Measurements from ENCODE around the gene LRRC8B.

Gene LRRC8B

DNA sequence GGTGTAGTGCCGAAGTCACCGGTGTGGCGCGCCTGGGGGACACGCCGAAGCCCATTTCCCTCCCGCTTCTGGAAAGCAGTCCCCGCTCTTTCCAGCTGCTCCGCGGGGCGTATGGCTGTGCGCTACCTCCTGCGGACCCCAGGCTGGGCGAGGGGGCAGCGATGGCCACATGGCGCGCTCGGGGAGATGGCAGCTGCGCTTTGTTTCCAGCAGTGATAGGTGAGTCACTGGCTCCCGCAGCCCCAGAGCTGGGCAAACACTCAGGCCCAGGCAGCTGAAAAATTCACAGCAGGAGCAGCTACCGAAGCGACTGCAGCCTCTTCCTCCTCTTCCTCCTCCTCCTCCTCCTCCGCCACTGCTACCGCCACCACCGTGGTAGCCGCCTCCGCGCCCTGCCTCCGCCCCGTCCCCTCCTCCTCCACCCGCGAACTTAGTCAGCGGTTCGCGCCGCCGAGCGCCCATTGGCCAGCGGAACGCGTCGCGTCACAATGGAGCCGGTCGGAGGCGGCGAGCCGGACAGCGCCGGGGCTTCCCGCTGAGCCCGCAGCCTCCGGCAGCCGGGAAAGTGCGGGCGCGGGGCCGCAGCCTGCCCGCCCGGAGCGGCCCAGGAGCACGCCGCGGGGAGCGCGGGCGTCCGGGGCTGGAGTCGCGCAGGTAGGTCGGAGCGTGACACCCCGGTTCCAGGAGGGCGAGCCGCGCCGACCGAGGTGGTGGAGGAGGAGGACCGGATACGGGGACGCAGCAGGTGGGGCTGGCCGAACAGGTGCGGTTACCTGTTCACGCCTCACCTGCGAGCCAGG is at the start of gene LRRC8B:
LRRC8B (plus strand) TSS at position 461 of the 800 bp plus-strand sequence. CDS start 57,822 bp downstream, outside the sequence.
- no CpG with 5 or more reads among the region's 85 CpGs for WGBS (ENCODE audit: insufficient coverage, insufficient read length)
- Histone ChIP-seq H3K27me3 (ENCODE audit: control insufficient read depth, insufficient read depth, low read length) (no peaks in the 10 kb centered on the region), H3K4me3 (ENCODE audit: low read length) (peak within 1 kb of the TSS; percentile 91), H3K4me1 (ENCODE audit: control insufficient read depth, insufficient read depth, low read length) (no peaks in the 10 kb centered on the region), H3K9me3 (ENCODE audit: control insufficient read depth, insufficient read depth, low read length) (no peaks in the 10 kb centered on the region), H3K36me3 (ENCODE audit: control insufficient read depth, insufficient read depth, low read length) (no peaks in the 10 kb centered on the region), H3K27ac (ENCODE audit: low read length) (no peak within 1 kb of the TSS)
- peak; percentile 60 for DNase-seq (ENCODE audit: low read depth, low spot score)

DNA sequence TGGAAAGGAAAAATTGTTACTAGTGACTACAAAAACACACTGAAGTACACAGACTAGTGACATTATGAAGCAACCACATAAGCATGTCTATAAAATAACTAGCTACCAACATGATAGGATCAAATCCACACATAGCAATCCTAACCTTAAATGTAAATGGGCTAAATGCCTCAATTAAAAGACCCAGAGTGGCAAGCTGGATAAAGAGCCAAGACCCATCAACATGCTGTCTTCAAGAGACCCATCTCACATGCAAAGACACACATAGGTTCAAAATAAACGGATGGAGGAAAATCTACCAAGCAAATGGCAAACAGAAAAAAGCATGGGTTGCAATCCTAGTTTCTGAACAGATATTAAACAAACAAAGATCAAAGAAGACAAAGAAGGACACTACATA is 49.4 kb upstream of the LRRC8B start:
- Histone ChIP-seq H3K36me3 (ENCODE audit: control insufficient read depth, insufficient read depth, low read length) (no peaks in the 10 kb centered on the region), H3K9me3 (ENCODE audit: control insufficient read depth, insufficient read depth, low read length) (no peaks in the 10 kb centered on the region), H3K4me3 (ENCODE audit: low read length) (no peak overlapping the region), H3K27ac (ENCODE audit: low read length) (no peak overlapping the region), H3K27me3 (ENCODE audit: control insufficient read depth, insufficient read depth, low read length) (no peaks in the 10 kb centered on the region), H3K4me1 (ENCODE audit: control insufficient read depth, insufficient read depth, low read length) (no peaks in the 10 kb centered on the region)
- no peak for DNase-seq (ENCODE audit: low read depth, low spot score)
- WGBS (ENCODE audit: insufficient coverage, insufficient read length), result no CpG with 5 or more reads among the region's 1 CpG

DNA sequence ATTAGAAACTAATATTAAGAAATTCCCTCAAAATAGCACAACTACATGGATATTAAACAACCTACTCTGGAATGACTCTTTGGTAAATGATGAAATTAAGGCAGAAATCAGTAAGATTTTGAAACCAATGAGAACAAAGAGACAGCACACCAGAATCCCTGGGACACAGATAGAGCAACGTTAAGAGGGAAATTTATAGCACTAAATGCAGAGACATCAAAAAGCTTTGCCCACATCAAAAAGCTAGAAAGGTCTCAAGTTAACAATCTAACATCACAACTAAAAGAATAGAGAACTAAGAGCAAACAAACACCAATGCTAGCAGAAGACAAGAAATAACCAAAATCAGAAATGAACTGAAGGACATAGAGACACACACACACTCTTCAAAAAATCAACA is 48.6 kb upstream of the LRRC8B start:
- no CpG with 5 or more reads among the region's 1 CpG for WGBS (ENCODE audit: insufficient coverage, insufficient read length)
- no peaks in the 10 kb centered on the region; the same call in 1 of the 2 replicates for H3K9me3 ChIP-seq (ENCODE audit: control insufficient read depth, insufficient read depth, low read length)

GRCh38 chr1:89483010-89483756 is 41.4 kb upstream of the LRRC8B start:
- Histone ChIP-seq H3K4me3 (ENCODE audit: low read length) (no peak overlapping the region), H3K36me3 (ENCODE audit: control insufficient read depth, insufficient read depth, low read length) (no peaks in the 10 kb centered on the region), H3K4me1 (ENCODE audit: control insufficient read depth, insufficient read depth, low read length) (0 out of 2 replicates have a peak, but pooled peaks cover 1% of the 10 kb centered on the region), H3K27ac (ENCODE audit: low read length) (no peak overlapping the region), H3K9me3 (ENCODE audit: control insufficient read depth, insufficient read depth, low read length) (no peaks in the 10 kb centered on the region; the same call in 1 of the 2 replicates), H3K27me3 (ENCODE audit: control insufficient read depth, insufficient read depth, low read length) (no peaks in the 10 kb centered on the region)
- DNase-seq (ENCODE audit: low read depth, low spot score), result peak; percentile 57
- WGBS (ENCODE audit: insufficient coverage, insufficient read length), result no CpG with 5 or more reads among the region's 3 CpGs

More for the DNA sequence above, 48.6 kb upstream of the LRRC8B start:
- H3K36me3 ChIP-seq (ENCODE audit: control insufficient read depth, insufficient read depth, low read length), result no peaks in the 10 kb centered on the region
- H3K27ac ChIP-seq (ENCODE audit: low read length), result no peak overlapping the region
- H3K27me3 ChIP-seq (ENCODE audit: control insufficient read depth, insufficient read depth, low read length), result no peaks in the 10 kb centered on the region
- DNase-seq (ENCODE audit: low read depth, low spot score), result no peak
- no peaks in the 10 kb centered on the region for H3K4me1 ChIP-seq (ENCODE audit: control insufficient read depth, insufficient read depth, low read length)
- no peak overlapping the region for H3K4me3 ChIP-seq (ENCODE audit: low read length)

DNA sequence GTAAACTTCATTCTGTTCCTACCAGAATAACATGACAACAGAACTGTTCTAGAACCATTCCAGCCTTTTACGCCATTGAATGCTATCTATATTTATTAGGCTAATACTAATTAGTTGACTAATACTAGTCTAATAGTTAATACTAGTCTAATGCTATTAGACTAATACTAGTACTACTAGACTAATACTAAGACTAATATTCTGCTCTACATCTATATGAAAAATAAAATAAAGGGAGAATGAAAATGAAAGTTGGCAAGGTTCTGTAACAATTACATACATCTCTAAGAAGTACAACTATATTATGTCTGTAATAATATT is 40.9 kb upstream of the LRRC8B start:
- Histone ChIP-seq H3K36me3 (ENCODE audit: control insufficient read depth, insufficient read depth, low read length) (no peaks in the 10 kb centered on the region), H3K27ac (ENCODE audit: low read length) (no peak overlapping the region), H3K4me3 (ENCODE audit: low read length) (no peak overlapping the region), H3K9me3 (ENCODE audit: control insufficient read depth, insufficient read depth, low read length) (no peaks in the 10 kb centered on the region; the same call in 1 of the 2 replicates), H3K4me1 (ENCODE audit: control insufficient read depth, insufficient read depth, low read length) (0 out of 2 replicates have a peak, but pooled peaks cover 1% of the 10 kb centered on the region), H3K27me3 (ENCODE audit: control insufficient read depth, insufficient read depth, low read length) (no peaks in the 10 kb centered on the region)
- no CpG with 5 or more reads among the region's 1 CpG for WGBS (ENCODE audit: insufficient coverage, insufficient read length)
- DNase-seq (ENCODE audit: low read depth, low spot score), result no peak

DNA sequence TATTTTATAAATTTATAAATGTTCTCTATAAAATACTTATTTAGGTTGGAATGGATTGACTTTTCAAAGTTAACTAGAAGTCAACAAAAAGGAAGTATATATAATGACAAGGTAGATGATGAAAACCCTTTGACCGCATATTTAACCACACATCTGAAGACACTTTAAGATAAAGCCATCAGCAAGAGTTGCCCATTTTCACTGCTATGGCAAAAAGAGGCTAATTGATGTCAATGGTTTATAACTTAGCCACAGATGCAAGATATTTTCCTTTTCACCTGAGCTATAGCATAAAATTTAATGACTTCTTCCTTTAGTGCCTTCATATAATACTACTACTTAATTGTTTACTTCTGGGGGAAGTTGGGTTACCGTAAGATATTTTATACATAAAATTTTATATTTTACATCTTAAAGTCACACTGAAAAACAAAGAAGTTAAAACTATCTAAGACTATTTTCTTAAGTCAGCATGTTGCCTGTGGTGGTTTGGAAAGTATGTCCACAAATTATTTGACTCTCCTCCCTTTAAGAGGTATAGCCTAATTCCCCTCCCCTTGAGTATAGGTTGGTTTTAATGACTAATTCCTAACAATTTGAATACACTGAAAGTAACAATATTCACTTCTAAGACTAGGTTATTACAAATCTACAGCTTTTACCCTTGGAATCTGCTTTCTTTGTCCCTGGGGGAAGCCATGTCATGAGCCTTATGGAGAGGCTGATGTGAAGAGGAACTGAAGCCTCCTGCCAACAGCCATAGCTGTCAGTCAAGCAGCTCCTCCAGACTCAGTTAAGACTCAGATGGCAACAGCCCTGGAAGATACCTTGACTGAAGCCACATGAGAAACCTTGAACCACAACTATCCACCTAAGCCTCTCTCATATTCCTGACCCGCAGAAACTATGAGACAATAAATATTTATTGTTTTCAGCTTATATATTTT is 40.3 kb upstream of the LRRC8B start:
- Histone ChIP-seq H3K4me1 (ENCODE audit: control insufficient read depth, insufficient read depth, low read length) (0 out of 2 replicates have a peak, but pooled peaks cover 1% of the 10 kb centered on the region), H3K9me3 (ENCODE audit: control insufficient read depth, insufficient read depth, low read length) (no peaks in the 10 kb centered on the region; the same call in 1 of the 2 replicates), H3K36me3 (ENCODE audit: control insufficient read depth, insufficient read depth, low read length) (no peaks in the 10 kb centered on the region), H3K27me3 (ENCODE audit: control insufficient read depth, insufficient read depth, low read length) (no peaks in the 10 kb centered on the region), H3K4me3 (ENCODE audit: low read length) (no peak overlapping the region), H3K27ac (ENCODE audit: low read length) (no peak overlapping the region)
- WGBS (ENCODE audit: insufficient coverage, insufficient read length), result no CpG with 5 or more reads among the region's 3 CpGs
- no peak for DNase-seq (ENCODE audit: low read depth, low spot score)

DNA sequence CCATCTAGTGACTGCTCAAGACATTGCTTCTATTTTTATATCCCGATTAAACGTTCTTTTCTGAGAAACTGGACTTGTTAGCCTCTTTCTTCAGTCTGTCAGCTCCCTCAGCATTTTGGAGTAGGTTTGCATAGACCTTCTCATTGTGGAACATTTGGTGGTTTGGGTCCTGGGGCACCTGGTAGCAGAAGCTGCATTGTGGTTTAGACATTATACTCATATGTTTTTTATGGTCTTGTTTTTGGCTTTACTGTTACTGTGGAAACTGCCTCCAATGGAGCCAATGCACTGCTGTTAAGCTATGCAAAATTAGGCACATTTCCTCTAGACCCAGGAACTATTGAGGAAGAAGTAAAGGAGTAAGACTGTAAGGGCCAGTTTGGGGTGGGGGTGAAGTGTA is 36.7 kb upstream of the LRRC8B start:
- DNase-seq (ENCODE audit: low read depth, low spot score), result no peak
- no CpG with 5 or more reads among the region's 2 CpGs for WGBS (ENCODE audit: insufficient coverage, insufficient read length)
- H3K4me1 ChIP-seq (ENCODE audit: control insufficient read depth, insufficient read depth, low read length), result 0 out of 2 replicates have a peak, but pooled peaks cover 1% of the 10 kb centered on the region
- no peaks in the 10 kb centered on the region for H3K27me3 ChIP-seq (ENCODE audit: control insufficient read depth, insufficient read depth, low read length)
- no peak overlapping the region for H3K4me3 ChIP-seq (ENCODE audit: low read length)
- H3K27ac ChIP-seq (ENCODE audit: low read length), result no peak overlapping the region
- no peaks in the 10 kb centered on the region; the same call in 1 of the 2 replicates for H3K9me3 ChIP-seq (ENCODE audit: control insufficient read depth, insufficient read depth, low read length)
- no peaks in the 10 kb centered on the region for H3K36me3 ChIP-seq (ENCODE audit: control insufficient read depth, insufficient read depth, low read length)

GRCh38 chr1:89489047-89489729 is 35.4 kb upstream of the LRRC8B start:
- no peak overlapping the region for H3K4me3 ChIP-seq (ENCODE audit: low read length)
- H3K27ac ChIP-seq (ENCODE audit: low read length), result no peak overlapping the region
- H3K36me3 ChIP-seq (ENCODE audit: control insufficient read depth, insufficient read depth, low read length), result no peaks in the 10 kb centered on the region
- DNase-seq (ENCODE audit: low read depth, low spot score), result no peak
- H3K27me3 ChIP-seq (ENCODE audit: control insufficient read depth, insufficient read depth, low read length), result no peaks in the 10 kb centered on the region
- WGBS (ENCODE audit: insufficient coverage, insufficient read length), result no CpG with 5 or more reads among the region's 2 CpGs
- H3K9me3 ChIP-seq (ENCODE audit: control insufficient read depth, insufficient read depth, low read length), result no peaks in the 10 kb centered on the region; the same call in 1 of the 2 replicates
- 0 out of 2 replicates have a peak, but pooled peaks cover 1% of the 10 kb centered on the region for H3K4me1 ChIP-seq (ENCODE audit: control insufficient read depth, insufficient read depth, low read length)

- no peak overlapping the region for H3K27ac ChIP-seq (ENCODE audit: low read length)
- no peaks in the 10 kb centered on the region for H3K36me3 ChIP-seq (ENCODE audit: control insufficient read depth, insufficient read depth, low read length)
- no peak overlapping the region for H3K4me3 ChIP-seq (ENCODE audit: low read length)
- no peak for DNase-seq (ENCODE audit: low read depth, low spot score)
- no peaks in the 10 kb centered on the region for H3K27me3 ChIP-seq (ENCODE audit: control insufficient read depth, insufficient read depth, low read length)
- H3K9me3 ChIP-seq (ENCODE audit: control insufficient read depth, insufficient read depth, low read length), result no peaks in the 10 kb centered on the region; the same call in 1 of the 2 replicates
- WGBS (ENCODE audit: insufficient coverage, insufficient read length), result no CpG with 5 or more reads among the region's 3 CpGs
- H3K4me1 ChIP-seq (ENCODE audit: control insufficient read depth, insufficient read depth, low read length), result 0 out of 2 replicates have a peak, but pooled peaks cover 1% of the 10 kb centered on the region
Measured at GRCh38 chr1:89490389-89490788, 34.2 kb upstream of the LRRC8B start.
